ENCODE results near the gene CEP63. TPM values are rescaled to one million over a fixed set of nuclear protein-coding genes. Genes with fewer than 3 reads are reported as not detected.

The CEP63 gene
- total RNA-seq, 2 donors from 2014 or later, result 21.2 to 33.0 TPM

DNA sequence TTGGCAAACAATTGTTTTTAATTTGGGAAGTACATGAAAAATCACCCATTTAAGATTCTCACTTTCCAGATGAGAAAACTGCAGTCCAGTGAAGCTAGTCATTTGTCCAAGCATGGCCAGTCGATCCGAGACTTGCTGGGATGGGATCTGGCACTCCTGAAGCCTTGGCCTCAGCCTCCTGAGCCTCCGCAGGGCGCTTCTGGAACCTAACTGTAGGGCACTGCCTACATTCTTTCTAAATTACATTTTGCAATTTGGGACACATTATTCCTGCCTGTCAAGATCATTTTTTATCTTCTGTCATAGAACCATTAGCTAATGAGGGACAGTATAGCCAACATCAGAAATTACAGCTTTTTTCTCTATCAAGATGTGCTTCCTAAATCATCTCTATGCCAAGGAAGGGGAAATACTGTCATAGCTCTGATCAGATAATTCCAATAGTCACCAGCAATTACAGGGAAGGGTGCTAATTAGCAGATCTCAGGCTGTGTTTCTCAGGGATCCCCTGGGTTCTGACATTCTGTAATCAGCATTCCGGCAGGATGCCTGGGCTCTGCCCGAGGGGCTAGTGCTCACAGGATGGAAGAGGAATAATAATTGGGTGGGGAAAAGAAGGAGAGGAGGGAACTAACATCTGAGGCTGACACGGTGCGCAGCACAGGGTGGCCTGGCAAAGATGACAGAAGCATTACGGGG, 28.3 kb upstream of the CEP63 start:
- H3K36me3 Mint-ChIP-seq (ENCODE audit: low read depth), result no peaks in the 10 kb centered on the region
- Histone ChIP-seq H3K27me3 (ENCODE audit: control insufficient read depth, insufficient read depth, low read length, poor library complexity, severe bottlenecking) (no peaks in the 10 kb centered on the region), H3K9ac (ENCODE audit: extremely low read depth, low read length, poor library complexity, severe bottlenecking) (no peak overlapping the region), H3K27ac (ENCODE audit: low read depth, low read length) (no peak overlapping the region), H3K9me3 (ENCODE audit: control insufficient read depth, low read length) (no peaks in the 10 kb centered on the region), H3K4me1 (ENCODE audit: control insufficient read depth, insufficient read depth, low read length) (no peaks in the 10 kb centered on the region), H3K36me3 (ENCODE audit: control insufficient read depth, insufficient read depth, low read length) (no peaks in the 10 kb centered on the region), H3K4me3 (ENCODE audit: low read length) (no peak overlapping the region)
- H3K27me3 Mint-ChIP-seq (ENCODE audit: insufficient read depth), result peaks cover 2% of the 10 kb centered on the region
- peaks cover 10% of the 10 kb centered on the region for H3K4me1 Mint-ChIP-seq
- H3K27ac Mint-ChIP-seq, result no peak overlapping the region
- no peak overlapping the region for H3K4me3 Mint-ChIP-seq
- peak; percentile 36 for DNase-seq
- no peaks in the 10 kb centered on the region for H3K9me3 Mint-ChIP-seq
- WGBS, 2 experiments (ENCODE audit: insufficient coverage in 1 of 2, insufficient read length in 1 of 2), result 69 to 88% methylated on average over 4 to 9 of the region's 9 CpGs
- TF ChIP-seq, protein P1, sequence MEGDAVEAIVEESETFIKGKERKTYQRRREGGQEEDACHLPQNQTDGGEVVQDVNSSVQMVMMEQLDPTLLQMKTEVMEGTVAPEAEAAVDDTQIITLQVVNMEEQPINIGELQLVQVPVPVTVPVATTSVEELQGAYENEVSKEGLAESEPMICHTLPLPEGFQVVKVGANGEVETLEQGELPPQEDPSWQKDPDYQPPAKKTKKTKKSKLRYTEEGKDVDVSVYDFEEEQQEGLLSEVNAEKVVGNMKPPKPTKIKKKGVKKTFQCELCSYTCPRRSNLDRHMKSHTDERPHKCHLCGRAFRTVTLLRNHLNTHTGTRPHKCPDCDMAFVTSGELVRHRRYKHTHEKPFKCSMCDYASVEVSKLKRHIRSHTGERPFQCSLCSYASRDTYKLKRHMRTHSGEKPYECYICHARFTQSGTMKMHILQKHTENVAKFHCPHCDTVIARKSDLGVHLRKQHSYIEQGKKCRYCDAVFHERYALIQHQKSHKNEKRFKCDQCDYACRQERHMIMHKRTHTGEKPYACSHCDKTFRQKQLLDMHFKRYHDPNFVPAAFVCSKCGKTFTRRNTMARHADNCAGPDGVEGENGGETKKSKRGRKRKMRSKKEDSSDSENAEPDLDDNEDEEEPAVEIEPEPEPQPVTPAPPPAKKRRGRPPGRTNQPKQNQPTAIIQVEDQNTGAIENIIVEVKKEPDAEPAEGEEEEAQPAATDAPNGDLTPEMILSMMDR (conservative IDR thresholded peaks at IDR 0.05), result no peak

DNA sequence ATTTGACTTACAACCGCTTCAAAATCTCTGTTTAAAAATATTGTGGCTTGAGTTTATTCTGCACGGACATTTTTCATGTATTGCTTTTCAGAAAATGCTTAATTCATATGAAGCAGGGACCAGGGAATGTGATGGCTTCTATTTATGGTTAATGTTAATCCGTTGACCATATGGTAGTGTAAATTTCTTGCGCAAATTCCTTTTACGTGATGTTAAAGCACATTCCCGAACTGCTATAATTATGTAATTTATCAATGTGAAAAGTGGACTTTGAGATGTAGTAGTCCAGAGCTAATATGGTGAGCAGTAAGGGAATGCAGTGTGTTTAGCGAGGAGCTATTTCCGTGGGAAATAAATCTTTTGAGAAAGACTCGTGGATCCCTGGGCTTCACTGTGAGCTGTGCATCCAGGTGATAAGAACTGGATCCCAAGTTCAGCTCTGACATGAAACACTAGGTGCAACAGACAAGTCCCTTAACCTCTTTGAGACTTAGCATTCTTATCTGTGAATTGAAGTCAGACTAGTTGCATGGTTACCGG, 27.4 kb upstream of the CEP63 start:
- no peak overlapping the region for H3K4me3 ChIP-seq (ENCODE audit: low read length)
- H3K9me3 ChIP-seq (ENCODE audit: control insufficient read depth, low read length), result no peaks in the 10 kb centered on the region
- TF ChIP-seq, protein P1 (conservative IDR thresholded peaks at IDR 0.05), result no peak
- H3K36me3 Mint-ChIP-seq (ENCODE audit: low read depth), result no peaks in the 10 kb centered on the region
- H3K27me3 ChIP-seq (ENCODE audit: control insufficient read depth, insufficient read depth, low read length, poor library complexity, severe bottlenecking), result no peaks in the 10 kb centered on the region
- H3K4me3 Mint-ChIP-seq, result no peak overlapping the region
- WGBS, 2 experiments (ENCODE audit: insufficient coverage in 1 of 2, insufficient read length in 1 of 2), result 89 to 93% methylated on average over 8 to 10 of the region's 10 CpGs
- DNase-seq, result no peak
- no peak overlapping the region for H3K27ac Mint-ChIP-seq
- H3K4me1 ChIP-seq (ENCODE audit: control insufficient read depth, insufficient read depth, low read length), result no peaks in the 10 kb centered on the region
- peaks cover 2% of the 10 kb centered on the region for H3K27me3 Mint-ChIP-seq (ENCODE audit: insufficient read depth)
- H3K4me1 Mint-ChIP-seq, result peaks cover 13% of the 10 kb centered on the region
- H3K9me3 Mint-ChIP-seq, result no peaks in the 10 kb centered on the region
- no peak overlapping the region for H3K9ac ChIP-seq (ENCODE audit: extremely low read depth, low read length, poor library complexity, severe bottlenecking)
- no peaks in the 10 kb centered on the region for H3K36me3 ChIP-seq (ENCODE audit: control insufficient read depth, insufficient read depth, low read length)
- no peak overlapping the region for H3K27ac ChIP-seq (ENCODE audit: low read depth, low read length)

DNA sequence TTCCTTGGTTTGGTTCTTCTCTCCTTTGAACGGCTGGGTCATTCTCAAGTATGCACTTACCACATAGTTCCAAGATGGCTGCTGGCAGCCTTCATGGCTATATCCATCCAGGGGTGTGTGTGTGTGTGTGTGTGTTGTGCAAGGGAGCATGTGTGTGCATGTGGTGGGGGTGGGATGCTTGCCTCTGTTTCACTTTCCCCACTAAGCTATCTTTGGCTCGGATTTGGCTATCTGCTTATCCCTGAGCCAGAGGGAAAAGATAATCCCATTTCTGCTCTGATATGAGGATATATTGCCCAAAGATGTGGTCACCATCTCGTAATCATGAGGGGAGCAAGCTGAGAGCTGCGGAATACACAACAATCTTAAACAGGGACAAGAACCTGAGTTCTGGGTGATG, 26.3 kb upstream of the CEP63 start:
- TF ChIP-seq, protein P1 (conservative IDR thresholded peaks at IDR 0.05), result no peak
- DNase-seq, result peak; percentile 24
- Histone ChIP-seq H3K4me1 (ENCODE audit: control insufficient read depth, insufficient read depth, low read length) (peaks cover 10% of the 10 kb centered on the region), H3K9me3 (ENCODE audit: control insufficient read depth, low read length) (no peaks in the 10 kb centered on the region), H3K27me3 (ENCODE audit: control insufficient read depth, insufficient read depth, low read length, poor library complexity, severe bottlenecking) (no peaks in the 10 kb centered on the region), H3K36me3 (ENCODE audit: control insufficient read depth, insufficient read depth, low read length) (no peaks in the 10 kb centered on the region), H3K9ac (ENCODE audit: extremely low read depth, low read length, poor library complexity, severe bottlenecking) (no peak overlapping the region), H3K4me3 (ENCODE audit: low read length) (no peak overlapping the region), H3K27ac (ENCODE audit: low read depth, low read length) (no peak overlapping the region)
- WGBS, 2 experiments (ENCODE audit: insufficient coverage in 1 of 2, insufficient read length in 1 of 2), result 92 to 100% methylated on average over 2 to 4 of the region's 4 CpGs
- no peak overlapping the region for H3K4me3 Mint-ChIP-seq
- no peaks in the 10 kb centered on the region for H3K36me3 Mint-ChIP-seq (ENCODE audit: low read depth)
- H3K9me3 Mint-ChIP-seq, result no peaks in the 10 kb centered on the region
- peaks cover 2% of the 10 kb centered on the region for H3K27me3 Mint-ChIP-seq (ENCODE audit: insufficient read depth)
- H3K27ac Mint-ChIP-seq, result no peak overlapping the region
- peaks cover 20% of the 10 kb centered on the region for H3K4me1 Mint-ChIP-seq

Data from endodermal cell (in vitro differentiated cells).